ENCODE results near the gene ENTR1. TPM values are rescaled to one million over a fixed set of nuclear protein-coding genes. Genes with fewer than 3 reads are reported as not detected.
A peak's percentile ranks its signal among the peaks of the same experiment; 100 is the strongest.

Gene ENTR1
- total RNA-seq, 3 donors from 2014 or later = 23.7 to 54.4 (median 36.0) TPM

DNA sequence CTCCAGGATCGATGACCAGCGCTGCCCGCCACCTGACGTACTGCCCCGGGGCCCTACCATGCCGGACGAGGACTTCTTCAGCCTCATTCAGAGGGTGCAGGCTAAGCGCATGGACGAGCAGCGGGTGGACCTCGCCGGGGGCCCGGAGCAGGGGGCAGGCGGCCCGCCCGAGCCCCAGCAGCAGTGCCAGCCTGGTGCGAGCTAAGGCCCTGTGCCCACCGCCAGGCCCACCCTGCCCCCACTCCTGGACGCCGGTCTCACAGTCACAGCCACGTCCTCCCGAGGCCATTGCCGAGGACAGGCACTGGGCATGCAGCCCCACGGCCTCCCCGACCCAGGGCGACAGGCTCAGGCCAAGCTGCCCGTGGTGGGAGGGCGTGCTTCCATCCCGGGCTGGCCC lies 52.4 kb downstream of the ENTR1 start:
- DNase-seq (ENCODE audit: low spot score in 2 of 2) = no peak
- Histone ChIP-seq H3K4me3 (no peak overlapping the region), H3K36me3 (no peaks in the 10 kb centered on the region), H3K4me1 (peaks cover 0 to 3% of the 10 kb centered on the region in 2 donors), H3K27me3 (no peaks in the 10 kb centered on the region), H3K27ac (no peak overlapping the region), H3K9me3 (no peaks in the 10 kb centered on the region)
- TF ChIP-seq POLR2A (IDR thresholded peaks at IDR 0.05) = no peak
- TF ChIP-seq, protein P1, sequence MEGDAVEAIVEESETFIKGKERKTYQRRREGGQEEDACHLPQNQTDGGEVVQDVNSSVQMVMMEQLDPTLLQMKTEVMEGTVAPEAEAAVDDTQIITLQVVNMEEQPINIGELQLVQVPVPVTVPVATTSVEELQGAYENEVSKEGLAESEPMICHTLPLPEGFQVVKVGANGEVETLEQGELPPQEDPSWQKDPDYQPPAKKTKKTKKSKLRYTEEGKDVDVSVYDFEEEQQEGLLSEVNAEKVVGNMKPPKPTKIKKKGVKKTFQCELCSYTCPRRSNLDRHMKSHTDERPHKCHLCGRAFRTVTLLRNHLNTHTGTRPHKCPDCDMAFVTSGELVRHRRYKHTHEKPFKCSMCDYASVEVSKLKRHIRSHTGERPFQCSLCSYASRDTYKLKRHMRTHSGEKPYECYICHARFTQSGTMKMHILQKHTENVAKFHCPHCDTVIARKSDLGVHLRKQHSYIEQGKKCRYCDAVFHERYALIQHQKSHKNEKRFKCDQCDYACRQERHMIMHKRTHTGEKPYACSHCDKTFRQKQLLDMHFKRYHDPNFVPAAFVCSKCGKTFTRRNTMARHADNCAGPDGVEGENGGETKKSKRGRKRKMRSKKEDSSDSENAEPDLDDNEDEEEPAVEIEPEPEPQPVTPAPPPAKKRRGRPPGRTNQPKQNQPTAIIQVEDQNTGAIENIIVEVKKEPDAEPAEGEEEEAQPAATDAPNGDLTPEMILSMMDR (IDR thresholded peaks at IDR 0.05) = no peak
- no peak for TF ChIP-seq POLR2AphosphoS5 (IDR thresholded peaks at IDR 0.05)
- intact Hi-C loops (cut with DNase I; ENCODE audit: low total_unique reads) = no loop called here

DNA sequence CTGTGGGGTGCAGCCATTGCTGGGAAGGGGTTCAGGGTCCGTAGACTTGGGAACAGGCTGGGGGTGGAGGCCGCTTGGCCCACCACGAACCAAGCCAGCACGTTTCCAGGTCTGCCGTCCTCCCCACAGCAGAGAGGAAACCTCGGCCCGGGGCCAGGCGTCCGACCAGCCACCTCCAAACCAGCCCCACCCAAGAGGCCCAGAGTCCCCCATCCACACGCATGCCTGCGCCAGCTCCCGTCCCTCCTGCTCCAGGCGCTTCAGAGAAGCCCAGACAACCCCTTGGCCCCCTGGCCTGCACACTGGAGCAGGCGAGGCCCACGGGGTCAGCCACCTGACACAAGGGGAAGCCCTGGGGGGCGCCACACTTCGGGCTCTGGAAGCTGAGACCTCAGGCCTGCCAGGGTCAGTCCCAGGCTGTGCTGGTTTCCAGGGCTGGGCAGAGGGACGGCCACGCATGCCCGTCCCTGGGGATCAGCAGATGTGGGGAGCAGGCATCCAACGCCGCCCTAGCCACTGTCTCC lies 53.1 kb downstream of the ENTR1 start:
- Histone ChIP-seq H3K27me3 (no peaks in the 10 kb centered on the region), H3K27ac (no peak overlapping the region), H3K4me3 (no peak overlapping the region), H3K9me3 (no peaks in the 10 kb centered on the region), H3K4me1 (peaks cover 0 to 3% of the 10 kb centered on the region in 2 donors), H3K36me3 (no peaks in the 10 kb centered on the region)
- no peak for DNase-seq (ENCODE audit: low spot score in 2 of 2)
- TF ChIP-seq, protein P1 (IDR thresholded peaks at IDR 0.05) = no peak
- TF ChIP-seq POLR2AphosphoS5 (IDR thresholded peaks at IDR 0.05) (no peak), POLR2A (IDR thresholded peaks at IDR 0.05) (no peak)
- intact Hi-C loops (cut with DNase I; ENCODE audit: low total_unique reads) = no loop called here

DNA sequence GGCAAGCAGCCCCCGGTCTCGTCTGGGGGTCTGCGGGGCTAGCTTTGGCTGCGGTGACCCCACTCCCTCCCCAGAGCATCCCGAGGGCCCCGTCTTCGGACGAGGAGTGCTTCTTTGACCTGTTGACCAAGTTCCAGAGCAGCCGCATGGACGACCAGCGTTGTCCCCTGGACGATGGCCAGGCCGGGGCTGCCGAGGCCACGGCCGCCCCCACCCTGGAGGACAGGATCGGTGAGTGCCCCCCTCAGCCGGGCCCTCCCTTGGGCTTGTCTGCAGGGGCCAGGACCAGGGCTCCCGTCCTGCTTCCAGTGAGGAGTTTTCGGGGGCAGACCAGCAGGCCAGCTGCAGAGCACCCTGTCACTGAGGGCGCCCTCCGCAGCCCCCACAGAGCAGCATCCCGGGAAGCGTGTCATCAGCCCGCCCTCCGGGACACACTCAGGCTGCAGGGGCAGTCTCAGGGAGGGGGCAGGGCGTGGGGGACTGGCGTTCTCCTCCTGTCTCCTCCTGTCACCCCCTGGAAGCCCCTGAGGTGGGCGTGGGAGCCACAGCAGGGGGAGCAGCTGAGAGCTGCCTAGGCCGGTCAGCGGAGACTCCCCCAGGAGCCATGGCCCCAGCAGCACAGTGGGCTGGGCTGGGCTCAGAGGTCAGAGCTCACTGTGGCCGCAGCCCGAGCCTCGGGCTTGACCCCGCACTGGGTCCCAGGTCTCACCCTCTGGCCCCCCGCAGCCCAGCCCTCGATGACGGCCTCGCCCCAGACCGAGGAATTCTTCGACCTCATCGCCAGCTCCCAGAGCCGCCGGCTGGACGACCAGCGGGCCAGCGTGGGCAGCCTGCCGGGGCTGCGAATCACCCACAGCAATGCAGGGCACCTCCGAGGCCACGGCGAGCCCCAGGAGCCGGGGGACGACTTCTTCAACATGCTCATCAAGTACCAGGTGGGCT lies 54.5 kb downstream of the ENTR1 start:
- H3K4me1 ChIP-seq = peaks cover 0 to 1% of the 10 kb centered on the region in 2 donors
- H3K36me3 ChIP-seq = no peaks in the 10 kb centered on the region
- H3K27me3 ChIP-seq = no peaks in the 10 kb centered on the region
- no peak overlapping the region for H3K4me3 ChIP-seq
- H3K27ac ChIP-seq = peak overlapping the region in 1 of 2 donors; percentile 15
- H3K9me3 ChIP-seq = no peaks in the 10 kb centered on the region
- intact Hi-C loops (cut with DNase I; ENCODE audit: low total_unique reads) = no loop called here
- TF ChIP-seq, protein P1 (IDR thresholded peaks at IDR 0.05) = no peak
- TF ChIP-seq POLR2AphosphoS5 (IDR thresholded peaks at IDR 0.05) = no peak
- TF ChIP-seq POLR2A (IDR thresholded peaks at IDR 0.05) = no peak
- DNase-seq (ENCODE audit: low spot score in 2 of 2) = no peak

DNA sequence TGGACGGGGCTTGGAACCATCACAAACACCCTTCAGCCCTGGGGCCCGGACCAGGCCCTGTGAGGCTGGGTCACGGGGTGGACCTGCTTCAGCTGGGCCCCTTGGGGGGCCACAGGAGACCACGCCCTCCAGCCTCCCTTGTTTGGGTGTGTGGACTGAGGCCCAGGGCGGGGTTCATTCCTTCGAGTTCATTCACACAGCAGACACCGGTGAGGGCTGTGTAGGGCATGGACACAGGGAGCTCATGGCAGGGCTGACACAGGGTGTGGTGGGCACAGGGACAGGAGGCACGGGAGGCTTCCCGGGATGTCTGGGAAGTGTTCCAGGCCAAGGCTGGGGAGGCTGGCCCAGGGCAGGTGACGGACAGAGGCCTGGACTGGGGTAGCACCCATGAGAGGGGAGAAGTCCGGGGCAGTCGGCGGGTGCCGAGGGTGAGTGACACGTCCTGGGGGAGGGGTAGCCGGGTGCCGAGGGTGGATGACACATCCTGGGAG lies 55.8 kb downstream of the ENTR1 start:
- no peak for DNase-seq (ENCODE audit: low spot score in 2 of 2)
- no peaks in the 10 kb centered on the region for H3K4me1 ChIP-seq
- H3K36me3 ChIP-seq = no peaks in the 10 kb centered on the region
- intact Hi-C loops (cut with DNase I; ENCODE audit: low total_unique reads) = no loop called here
- no peaks in the 10 kb centered on the region for H3K27me3 ChIP-seq
- no peak overlapping the region for H3K4me3 ChIP-seq
- H3K27ac ChIP-seq = peak overlapping the region in 1 of 2 donors; percentile 32
- H3K9me3 ChIP-seq = no peaks in the 10 kb centered on the region
- TF ChIP-seq, protein P1 (IDR thresholded peaks at IDR 0.05) = no peak
- TF ChIP-seq POLR2AphosphoS5 (IDR thresholded peaks at IDR 0.05) (no peak), POLR2A (IDR thresholded peaks at IDR 0.05) (no peak)
